A549 (cell line): ENCODE results near the gene CADM1. TPM values are rescaled to one million over a fixed set of nuclear protein-coding genes. Genes with fewer than 3 reads are reported as not detected.

Source experiments
- ATAC-seq, 2 experiments: fragments of 200-7000 bp in 1 of 2; fragments of >200 bp in 1 of 2; cut with Nextera tagmentation in 1 of 2; cut with Tn5 transposase in 1 of 2; 3 replicates each; pipeline versions ENCODE4 v1.8.0 to v1.9.1; 2018 to 2020; ENCODE audit warnings: mild to moderate bottlenecking in 1 of 2, moderate library complexity in 1 of 2
- CTCF ChIA-PET: fragments of 300-600 bp; sonication (Branson Sonifier 250); formaldehyde crosslinking; extraction: SDS; loops from one replicate; lab custom pipeline; 2021; ENCODE audit warnings: antibody characterized with exemption, inconsistent platforms; lab: Yijun Ruan, JAX
- POLR2A ChIA-PET: fragments of 350-600 bp; formaldehyde crosslinking; extraction: SDS; loops from one replicate; lab custom pipeline; 2021; ENCODE audit warnings: antibody characterized with exemption, inconsistent platforms; lab: Yijun Ruan, JAX
- DNase-seq, 2 experiments: peaks; one replicate each; pipeline versions ENCODE4 v3.0.0 to v3.0.0-alpha.2; 2011 to 2016; ENCODE audit warnings: low read depth in 1 of 2, low spot score in 1 of 2
- FAIRE-seq: peaks from 2 replicates; lab custom pipeline; 2011; peaks lifted over from hg19 to GRCh38; lab: Jason Lieb, UNC
- H3K27ac ChIP-seq, 2 experiments: fragments of >200 bp; sonication (Bioruptor Twin); formaldehyde crosslinking; 3 replicates each; pipeline ENCODE4 v1.5.1; 2016 to 2017
- H3K4me1 ChIP-seq: fragments of >200 bp; sonication (Bioruptor Twin); formaldehyde crosslinking; 3 replicates; pipeline ENCODE4 v1.6.1; 2016
- H3K4me2 ChIP-seq: fragments of >200 bp; sonication (Bioruptor Twin); formaldehyde crosslinking; 3 replicates; pipeline ENCODE4 v1.6.1; 2016
- H3K4me3 ChIP-seq: fragments of >200 bp; sonication (Bioruptor Twin); formaldehyde crosslinking; 3 replicates; pipeline ENCODE4 v1.5.1; 2016
- H3K9me3 ChIP-seq: fragments of >200 bp; sonication (Bioruptor Twin); formaldehyde crosslinking; 3 replicates; pipeline ENCODE4 v1.6.1; 2016
- ATOH8 ChIP-seq: fragments of 250-450 bp; sonication (Bioruptor Pico); IDR thresholded peaks from 2 replicates; pipeline ENCODE4 v1.5.0; 2020; ENCODE audit warnings: low read depth, mild to moderate bottlenecking, moderate library complexity
- CBX8 ChIP-seq: fragments of 200-600 bp; sonication (generic); IDR thresholded peaks from 2 replicates; pipeline ENCODE4 v1.6.1; 2016
- CEBPB ChIP-seq, 2 experiments: fragments of >200 bp in 1 of 2; sonication (Bioruptor Twin) in 1 of 2; formaldehyde crosslinking in 1 of 2; IDR thresholded peaks; 2 replicates each; pipeline ENCODE4 v1.6.1; 2012 to 2016
- CHD2 ChIP-seq: fragments of 150-350 bp; IDR thresholded peaks from 2 replicates; pipeline ENCODE4 v1.6.1; 2014; ENCODE audit warnings: low read length; ENCODE audit not compliant: partially characterized antibody
- CTCF ChIP-seq: fragments of >200 bp; sonication (Bioruptor Twin); formaldehyde crosslinking; IDR thresholded peaks from 3 replicates; pipeline ENCODE4 v1.5.1; 2016
- E2F6 ChIP-seq: IDR thresholded peaks from 2 replicates; pipeline ENCODE4 v1.6.1; 2012; ENCODE audit warnings: low read depth, borderline replicate concordance
- EHMT2 ChIP-seq: fragments of 200-600 bp; sonication (generic); IDR thresholded peaks from 2 replicates; pipeline ENCODE4 v1.6.1; 2016; ENCODE audit warnings: antibody characterized with exemption, low read depth, mild to moderate bottlenecking, moderate library complexity
- FOSB ChIP-seq: fragments of 250-450 bp; sonication (Bioruptor Pico); IDR thresholded peaks from 2 replicates; pipeline ENCODE4 v1.5.0; 2020; ENCODE audit warnings: mild to moderate bottlenecking, moderate library complexity
- GATA3 ChIP-seq: IDR thresholded peaks from 2 replicates; pipeline ENCODE4 v1.6.1; 2012; ENCODE audit warnings: borderline replicate concordance
- HEYL ChIP-seq: fragments of 250-450 bp; sonication (Bioruptor Pico); IDR thresholded peaks from 2 replicates; pipeline ENCODE4 v1.8.0; 2021; ENCODE audit warnings: mild to moderate bottlenecking, moderate library complexity
- HOXB13 ChIP-seq: fragments of 250-450 bp; sonication (Bioruptor Pico); IDR thresholded peaks from 2 replicates; pipeline ENCODE4 v1.5.0; 2020; ENCODE audit warnings: low read depth, mild to moderate bottlenecking, moderate library complexity
- HOXB5 ChIP-seq: fragments of 250-450 bp; sonication (Bioruptor Pico); IDR thresholded peaks from 2 replicates; pipeline ENCODE4 v1.5.0; 2020; ENCODE audit warnings: mild to moderate bottlenecking, moderate library complexity
- JUN ChIP-seq, 2 experiments: fragments of >200 bp; sonication (Bioruptor Twin); formaldehyde crosslinking; IDR thresholded peaks; 2 replicates in 1 of 2; 3 replicates in 1 of 2; pipeline ENCODE4 v1.6.1; 2016 to 2017
- MAFK ChIP-seq: fragments of 450-650 bp; IDR thresholded peaks from 2 replicates; pipeline ENCODE4 v1.6.1; 2014; ENCODE audit not compliant: partially characterized antibody
- MAZ ChIP-seq: fragments of 150-350 bp; IDR thresholded peaks from 2 replicates; pipeline ENCODE4 v1.6.1; 2014; ENCODE audit warnings: antibody characterized with exemption, low read depth, low read length, borderline replicate concordance
- MYC ChIP-seq: IDR thresholded peaks from 2 replicates; pipeline ENCODE4 v1.6.1; 2012; ENCODE audit warnings: mild to moderate bottlenecking, inconsistent platforms, low read length, improper control_type of control experiment, borderline replicate concordance
- NFE2L2 ChIP-seq: fragments of 150-350 bp; conservative IDR thresholded peaks from 2 replicates; pipeline ENCODE4 v1.6.1; 2014; ENCODE audit warnings: low read length
- NR3C1 ChIP-seq: fragments of >200 bp; sonication (Bioruptor Twin); formaldehyde crosslinking; IDR thresholded peaks from 3 replicates; pipeline ENCODE4 v1.6.1; 2017
- PHF8 ChIP-seq: fragments of 200-600 bp; sonication (generic); IDR thresholded peaks from 2 replicates; pipeline ENCODE4 v1.6.1; 2016; ENCODE audit warnings: low read depth, mild to moderate bottlenecking, antibody characterized with exemption, moderate library complexity, borderline replicate concordance
- POLR2AphosphoS2 ChIP-seq: conservative IDR thresholded peaks from 2 replicates; pipeline ENCODE4 v1.6.1; 2012; ENCODE audit warnings: low read length, improper control_type of control experiment, inconsistent platforms
- SMC3 ChIP-seq: fragments of >200 bp; sonication (Bioruptor Twin); formaldehyde crosslinking; IDR thresholded peaks from 3 replicates; pipeline ENCODE4 v1.6.1; 2018; ENCODE audit warnings: inconsistent platforms
- ZC3H11A ChIP-seq: fragments of 450-650 bp; IDR thresholded peaks from 2 replicates; pipeline ENCODE4 v1.6.1; 2014; ENCODE audit warnings: antibody characterized with exemption, mild to moderate bottlenecking
- ZNF302 ChIP-seq: fragments of 250-450 bp; sonication (Bioruptor Pico); IDR thresholded peaks from 2 replicates; pipeline ENCODE4 v1.9.0; 2021; ENCODE audit warnings: inconsistent platforms, mild to moderate bottlenecking, moderate library complexity
- WGBS: methylation state at CpG from one replicate; pipeline ENCODE4 v1.1.6; 2017; ENCODE audit errors: missing lambda C conversion rate; 5-methylcytosine and 5-hydroxymethylcytosine counted together
- polyA plus RNA-seq, 4 experiments: library from polyadenylated mRNA; depleted of rRNA in 3 of 4; stranded (reverse); fragments of >200 nt; fragmentation: RNase III in 1 of 4; extraction: RNeasy Plus Mini Kit Qiagen cat#74134 plus additional on column Dnase treatment in 1 of 4; gene quantifications; 2 replicates in 3 of 4; 3 replicates in 1 of 4; pipeline ENCODE4 v1.2.3, GENCODE V29; 2011 to 2017
- TF ChIP-seq, protein P1 (sequence below): fragments of 450-650 bp; IDR thresholded peaks from 2 replicates; pipeline ENCODE4 v1.6.1; 2014; ENCODE audit warnings: antibody characterized with exemption
- TF ChIP-seq, protein P2 (sequence below): fragments of 150-350 bp; IDR thresholded peaks from 2 replicates; pipeline ENCODE4 v1.6.1; 2014; ENCODE audit warnings: low read depth, mild to moderate bottlenecking, low read length

Gene CADM1
- polyA plus RNA-seq, 2 of the 4 experiments (the other 2 are of a cell fraction): 33.4 to 36.7 TPM

DNA sequence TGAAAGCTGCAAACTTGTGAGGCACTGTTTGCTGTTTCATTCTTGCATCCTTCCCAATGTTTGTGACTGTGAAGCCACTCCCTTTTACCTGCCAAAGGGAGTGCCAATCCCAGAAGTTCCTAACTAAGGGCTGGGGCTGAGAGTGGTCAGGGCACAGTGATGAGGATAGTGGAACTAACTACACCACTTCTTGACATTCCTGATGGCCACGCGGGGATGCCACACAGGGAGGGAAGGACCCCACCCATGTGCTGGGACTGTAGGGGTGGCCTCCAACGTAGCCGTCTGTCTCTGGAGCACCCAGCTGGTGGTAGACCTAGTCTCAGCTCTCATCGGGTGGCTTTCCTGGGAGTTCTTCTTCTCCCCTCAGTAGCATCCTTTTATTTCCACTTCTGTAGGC lies 335.5 kb downstream of the CADM1 start:
- Histone ChIP-seq H3K4me2 (no peak overlapping the region), H3K4me3 (no peak overlapping the region)
- 53% methylated on average over 3 of the region's 5 CpGs for WGBS
- POLR2A ChIA-PET: no interaction called here
- no peak for FAIRE-seq
- ATAC-seq: no peak
- TF ChIP-seq HEYL (no peak), ATOH8 (CRISPR knock-in tag) (no peak), POLR2AphosphoS2 (no peak), NFE2L2 (no peak), HOXB5 (no peak), CBX8 (no peak), MAZ (no peak), NR3C1 (no peak), PHF8 (no peak), E2F6 (no peak)
- TF ChIP-seq, all 56 proteins: peak for 0
- CTCF ChIA-PET: interaction anchor here (0.7 to 2.2 kb wide), 3 partner anchors 10 to 12 kb away, joined by 3 to 12 read pairs (median 8); no protein-coding TSS in a partner anchor
- Histone ChIP-seq H3K27ac (no peak overlapping the region), H3K9me3 (no peaks in the 10 kb centered on the region), H3K4me1 (no peaks in the 10 kb centered on the region)
- DNase-seq: no peak

DNA sequence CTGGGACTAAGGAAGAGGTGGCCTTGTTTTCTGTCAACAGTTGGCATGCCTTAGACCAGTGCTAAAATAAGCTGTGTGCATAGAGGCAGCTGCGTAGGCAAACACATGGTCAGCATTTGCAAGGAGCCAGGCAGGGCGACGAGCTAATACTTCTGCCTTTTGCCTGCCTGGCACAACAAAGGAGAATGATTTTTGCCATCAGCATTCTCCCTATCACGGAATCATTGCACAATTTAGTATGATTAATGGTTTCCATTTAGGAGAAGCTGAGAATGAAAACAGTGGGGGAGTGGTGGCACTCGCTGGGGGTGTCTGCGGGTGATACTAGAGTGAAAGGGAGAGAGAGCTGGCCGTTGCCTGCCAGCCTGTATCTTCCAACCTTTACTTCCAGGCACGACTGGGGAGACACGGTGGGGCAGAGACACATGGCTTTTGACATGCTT lies 336.0 kb downstream of the CADM1 start:
- Histone ChIP-seq H3K27ac (no peak overlapping the region), H3K4me1 (no peaks in the 10 kb centered on the region), H3K9me3 (no peaks in the 10 kb centered on the region), H3K4me3 (no peak overlapping the region), H3K4me2 (no peak overlapping the region)
- ChIA-PET CTCF (interaction anchor here (0.7 to 2.2 kb wide), 2 partner anchors 10 to 11 kb away, joined by 3 to 8 read pairs; no protein-coding TSS in a partner anchor), POLR2A (no interaction called here)
- DNase-seq: no peak
- FAIRE-seq: no peak
- 0 out of 6 replicates have a peak, but pooled peaks of 1 of the 2 experiments have one; percentile 21 for ATAC-seq
- 52% methylated on average over 8 of the region's 9 CpGs for WGBS
- TF ChIP-seq MAFK: no peak
- no peak for TF ChIP-seq CHD2
- no peak for TF ChIP-seq FOSB (CRISPR knock-in tag)
- TF ChIP-seq MYC: no peak
- no peak for TF ChIP-seq GATA3
- no peak for TF ChIP-seq EHMT2
- no peak for TF ChIP-seq CTCF
- TF ChIP-seq, protein P1, sequence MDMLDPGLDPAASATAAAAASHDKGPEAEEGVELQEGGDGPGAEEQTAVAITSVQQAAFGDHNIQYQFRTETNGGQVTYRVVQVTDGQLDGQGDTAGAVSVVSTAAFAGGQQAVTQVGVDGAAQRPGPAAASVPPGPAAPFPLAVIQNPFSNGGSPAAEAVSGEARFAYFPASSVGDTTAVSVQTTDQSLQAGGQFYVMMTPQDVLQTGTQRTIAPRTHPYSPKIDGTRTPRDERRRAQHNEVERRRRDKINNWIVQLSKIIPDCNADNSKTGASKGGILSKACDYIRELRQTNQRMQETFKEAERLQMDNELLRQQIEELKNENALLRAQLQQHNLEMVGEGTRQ: no peak
- no peak for TF ChIP-seq ZNF302
- TF ChIP-seq HOXB13 (CRISPR knock-in tag): no peak
- no peak for TF ChIP-seq HOXB5
- no peak for TF ChIP-seq JUN (IDR thresholded peaks at IDR 0.05)

GRCh38 chr11:115167456-115167855 lies 336.8 kb downstream of the CADM1 start:
- POLR2A ChIA-PET: no interaction called here
- TF ChIP-seq SMC3 (no peak), CEBPB (IDR thresholded peaks at IDR 0.05) (no peak), EHMT2 (no peak), ZC3H11A (no peak), NR3C1 (no peak), CBX8 (no peak)
- TF ChIP-seq, protein P2, sequence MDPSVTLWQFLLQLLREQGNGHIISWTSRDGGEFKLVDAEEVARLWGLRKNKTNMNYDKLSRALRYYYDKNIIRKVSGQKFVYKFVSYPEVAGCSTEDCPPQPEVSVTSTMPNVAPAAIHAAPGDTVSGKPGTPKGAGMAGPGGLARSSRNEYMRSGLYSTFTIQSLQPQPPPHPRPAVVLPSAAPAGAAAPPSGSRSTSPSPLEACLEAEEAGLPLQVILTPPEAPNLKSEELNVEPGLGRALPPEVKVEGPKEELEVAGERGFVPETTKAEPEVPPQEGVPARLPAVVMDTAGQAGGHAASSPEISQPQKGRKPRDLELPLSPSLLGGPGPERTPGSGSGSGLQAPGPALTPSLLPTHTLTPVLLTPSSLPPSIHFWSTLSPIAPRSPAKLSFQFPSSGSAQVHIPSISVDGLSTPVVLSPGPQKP: no peak
- TF ChIP-seq, all 56 proteins: peak for 0
- no peaks in the 10 kb centered on the region for H3K4me1 ChIP-seq
- no peak overlapping the region for H3K4me2 ChIP-seq
- no peak overlapping the region for H3K27ac ChIP-seq
- WGBS: 77% methylated on average over 4 of the region's 4 CpGs
- ATAC-seq (no peak), DNase-seq (no peak), FAIRE-seq (no peak)
- no peaks in the 10 kb centered on the region for H3K9me3 ChIP-seq
- no peak overlapping the region for H3K4me3 ChIP-seq
- CTCF ChIA-PET: no interaction called here
